ENCODE data around the gene GNL1.

The GNL1 gene

GRCh38 chr6:30556066-30556905, at the start of gene GNL1:
TSS of gene GNL1 (minus strand) at chr6:30556489. CDS start at chr6:30556203, 286 bp downstream.
- in situ Hi-C loops (cut with MboI; ENCODE audit: low sequenced_read_pairs), result no loop called here

- in situ Hi-C loops (cut with MboI; ENCODE audit: low sequenced_read_pairs), result no loop called here
Observed at GRCh38 chr6:30603961-30604360, 47.7 kb upstream of the GNL1 start.

- in situ Hi-C loops (cut with MboI; ENCODE audit: low sequenced_read_pairs), result no loop called here
Observed at GRCh38 chr6:30601815-30602641, 45.7 kb upstream of the GNL1 start.

- in situ Hi-C loops (cut with MboI; ENCODE audit: low sequenced_read_pairs), result no loop called here
Observed at GRCh38 chr6:30601436-30601814, 45.1 kb upstream of the GNL1 start.

- in situ Hi-C loops (cut with MboI; ENCODE audit: low sequenced_read_pairs), result no loop called here
Observed at GRCh38 chr6:30600451-30600961, 44.2 kb upstream of the GNL1 start.

- in situ Hi-C loops (cut with MboI; ENCODE audit: low sequenced_read_pairs), result loop anchor here (10.0 kb wide), 1 partner anchor 115 kb away; the partner anchor contains the start of gene HLA-E
Observed at GRCh38 chr6:30599625-30600324, 43.5 kb upstream of the GNL1 start.

- in situ Hi-C loops (cut with MboI; ENCODE audit: low sequenced_read_pairs), result loop anchor here (10.0 kb wide), 1 partner anchor 114 kb away; the partner anchor contains the start of gene HLA-E
Observed at GRCh38 chr6:30598912-30599624, 42.8 kb upstream of the GNL1 start.

- in situ Hi-C loops (cut with MboI; ENCODE audit: low sequenced_read_pairs), result loop anchor here (10.0 kb wide), 1 partner anchor 113 kb away; the partner anchor contains the start of gene HLA-E
Observed at GRCh38 chr6:30597315-30598144, 41.2 kb upstream of the GNL1 start.

- in situ Hi-C loops (cut with MboI; ENCODE audit: low sequenced_read_pairs), result loop anchor here (10.0 kb wide), 1 partner anchor 107 kb away; the partner anchor contains the start of gene HLA-E
Observed at GRCh38 chr6:30592287-30592686, 36.0 kb upstream of the GNL1 start.

- in situ Hi-C loops (cut with MboI; ENCODE audit: low sequenced_read_pairs), result loop anchor here (10.0 kb wide), 1 partner anchor 106 kb away; the partner anchor contains the start of gene HLA-E
Observed at GRCh38 chr6:30591008-30591407, 34.7 kb upstream of the GNL1 start.

- in situ Hi-C loops (cut with MboI; ENCODE audit: low sequenced_read_pairs), result loop anchor here (10.0 kb wide), 1 partner anchor 106 kb away; the partner anchor contains the start of gene HLA-E
Observed at GRCh38 chr6:30590509-30590908, 34.2 kb upstream of the GNL1 start.

- in situ Hi-C loops (cut with MboI; ENCODE audit: low sequenced_read_pairs), result loop anchor here (10.0 kb wide), 1 partner anchor 105 kb away; the partner anchor contains the start of gene HLA-E
Observed at GRCh38 chr6:30589754-30590358, 33.6 kb upstream of the GNL1 start.

GRCh38 chr6:30583921-30584320, 27.6 kb upstream of the GNL1 start:
- in situ Hi-C loops (cut with MboI; ENCODE audit: low sequenced_read_pairs), result no loop called here

- in situ Hi-C loops (cut with MboI; ENCODE audit: low sequenced_read_pairs), result no loop called here
Observed at GRCh38 chr6:30578051-30578450, 21.8 kb upstream of the GNL1 start.

GRCh38 chr6:30573113-30573512, 16.8 kb upstream of the GNL1 start:
- in situ Hi-C loops (cut with MboI; ENCODE audit: low sequenced_read_pairs), result no loop called here

GRCh38 chr6:30572148-30572547, 15.9 kb upstream of the GNL1 start:
- in situ Hi-C loops (cut with MboI; ENCODE audit: low sequenced_read_pairs), result no loop called here

GRCh38 chr6:30571762-30572082, 15.4 kb upstream of the GNL1 start:
- in situ Hi-C loops (cut with MboI; ENCODE audit: low sequenced_read_pairs), result no loop called here

GRCh38 chr6:30571075-30571761, 14.9 kb upstream of the GNL1 start, which contains the start of gene ABCF1:
TSS of gene ABCF1 (plus strand) at chr6:30571442. CDS start at chr6:30571488, 46 bp downstream.
- in situ Hi-C loops (cut with MboI; ENCODE audit: low sequenced_read_pairs), result no loop called here
